Activated naive CD8-positive, alpha-beta T cell treated with anti-CD3 and anti-CD28 coated beads, Interleukin-2, amount 50 U/mL, for 24 hours (primary cell): Measurements from ENCODE around the gene SLC22A23.

Source experiments
- ATAC-seq: fragments of 150-1000 bp; cut with Tn5 transposase; one replicate; pipeline ENCODE4 v1.10.0; 2021
- DNase-seq: peaks from one replicate; pipeline ENCODE4 v3.0.0; 2021
- H3K27ac Mint-ChIP-seq: one replicate; pipeline ENCODE4 v1.8.0; 2021; ENCODE audit warnings: mild to moderate bottlenecking, mixed read lengths
- H3K27me3 Mint-ChIP-seq: one replicate; pipeline ENCODE4 v1.8.0; 2021; ENCODE audit warnings: mixed read lengths
- H3K36me3 Mint-ChIP-seq: one replicate; pipeline ENCODE4 v1.8.0; 2021; ENCODE audit warnings: low read depth, mixed read lengths
- H3K4me1 Mint-ChIP-seq: one replicate; pipeline ENCODE4 v1.8.0; 2021; ENCODE audit warnings: mixed read lengths
- H3K4me3 Mint-ChIP-seq: one replicate; pipeline ENCODE4 v1.8.0; 2021; ENCODE audit warnings: mild to moderate bottlenecking, moderate library complexity, mixed read lengths
- H3K9me3 Mint-ChIP-seq: one replicate; pipeline ENCODE4 v1.8.0; 2021; ENCODE audit warnings: mixed read lengths

Gene SLC22A23

DNA sequence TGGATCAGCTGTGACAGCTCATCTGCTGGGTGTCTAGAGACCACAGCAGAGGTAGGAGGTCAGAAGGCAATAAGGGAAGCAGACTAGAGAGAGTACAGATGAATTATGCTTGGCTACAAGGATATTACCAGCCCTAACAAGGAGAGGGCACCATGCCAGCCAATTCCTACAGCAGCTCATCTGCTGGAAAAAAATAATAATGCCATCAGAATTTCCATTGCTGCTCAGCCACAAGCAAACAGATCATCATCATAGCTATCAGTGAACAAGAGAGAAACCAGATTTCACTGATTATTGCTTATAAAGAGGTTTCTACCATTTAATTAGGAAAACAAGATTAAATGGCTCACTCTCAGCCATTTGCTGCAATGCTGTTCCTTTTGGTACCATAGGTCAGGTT is 131.6 kb downstream of the SLC22A23 start:
- ATAC-seq (no peak), DNase-seq (no peak)
- H3K27me3 Mint-ChIP-seq: no peaks in the 10 kb centered on the region
- peaks cover 13% of the 10 kb centered on the region for H3K4me1 Mint-ChIP-seq
- H3K36me3 Mint-ChIP-seq: no peaks in the 10 kb centered on the region
- H3K9me3 Mint-ChIP-seq: no peaks in the 10 kb centered on the region
- no peak overlapping the region for H3K4me3 Mint-ChIP-seq
- no peak overlapping the region for H3K27ac Mint-ChIP-seq

- peaks cover 2% of the 10 kb centered on the region for H3K27me3 Mint-ChIP-seq
Measured at GRCh38 chr6:3324262-3324942, 132.4 kb downstream of the SLC22A23 start.

GRCh38 chr6:3323696-3324261 is 133.1 kb downstream of the SLC22A23 start:
- H3K4me3 Mint-ChIP-seq: no peak overlapping the region
- no peak overlapping the region for H3K27ac Mint-ChIP-seq
- no peak for DNase-seq
- H3K27me3 Mint-ChIP-seq: peaks cover 2% of the 10 kb centered on the region
- H3K9me3 Mint-ChIP-seq: no peaks in the 10 kb centered on the region
- ATAC-seq: no peak
- H3K36me3 Mint-ChIP-seq: no peaks in the 10 kb centered on the region
- peaks cover 18% of the 10 kb centered on the region for H3K4me1 Mint-ChIP-seq

More at GRCh38 chr6:3324262-3324942, 132.4 kb downstream of the SLC22A23 start:
- peak; percentile 89 for ATAC-seq
- H3K4me1 Mint-ChIP-seq: peaks cover 13% of the 10 kb centered on the region
- H3K36me3 Mint-ChIP-seq: no peaks in the 10 kb centered on the region
- no peak overlapping the region for H3K27ac Mint-ChIP-seq
- peak; percentile 30 for DNase-seq
- H3K9me3 Mint-ChIP-seq: no peaks in the 10 kb centered on the region
- H3K4me3 Mint-ChIP-seq: no peak overlapping the region

DNA sequence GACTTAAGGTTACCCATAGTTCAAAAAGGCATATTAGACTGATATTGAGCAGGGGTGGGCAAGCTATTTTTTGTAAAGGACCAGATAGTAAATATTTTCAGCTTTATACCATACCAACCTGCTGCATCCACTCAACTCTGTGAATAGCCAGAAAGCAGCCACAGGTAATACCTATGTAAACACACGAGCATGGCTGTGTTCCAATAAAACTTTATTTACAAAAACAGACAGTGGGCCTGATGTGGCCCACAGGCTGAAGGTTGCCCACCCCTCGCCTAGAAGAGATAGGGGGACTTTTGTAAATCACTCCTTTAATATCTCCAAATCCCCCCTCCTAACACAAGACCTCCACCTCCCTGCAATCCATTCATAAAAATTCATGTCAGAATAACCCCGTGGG is 133.7 kb downstream of the SLC22A23 start:
- H3K4me1 Mint-ChIP-seq: peaks cover 25% of the 10 kb centered on the region
- no peaks in the 10 kb centered on the region for H3K36me3 Mint-ChIP-seq
- no peak for ATAC-seq
- DNase-seq: no peak
- no peaks in the 10 kb centered on the region for H3K9me3 Mint-ChIP-seq
- H3K4me3 Mint-ChIP-seq: no peak overlapping the region
- peaks cover 2% of the 10 kb centered on the region for H3K27me3 Mint-ChIP-seq
- H3K27ac Mint-ChIP-seq: no peak overlapping the region

DNA sequence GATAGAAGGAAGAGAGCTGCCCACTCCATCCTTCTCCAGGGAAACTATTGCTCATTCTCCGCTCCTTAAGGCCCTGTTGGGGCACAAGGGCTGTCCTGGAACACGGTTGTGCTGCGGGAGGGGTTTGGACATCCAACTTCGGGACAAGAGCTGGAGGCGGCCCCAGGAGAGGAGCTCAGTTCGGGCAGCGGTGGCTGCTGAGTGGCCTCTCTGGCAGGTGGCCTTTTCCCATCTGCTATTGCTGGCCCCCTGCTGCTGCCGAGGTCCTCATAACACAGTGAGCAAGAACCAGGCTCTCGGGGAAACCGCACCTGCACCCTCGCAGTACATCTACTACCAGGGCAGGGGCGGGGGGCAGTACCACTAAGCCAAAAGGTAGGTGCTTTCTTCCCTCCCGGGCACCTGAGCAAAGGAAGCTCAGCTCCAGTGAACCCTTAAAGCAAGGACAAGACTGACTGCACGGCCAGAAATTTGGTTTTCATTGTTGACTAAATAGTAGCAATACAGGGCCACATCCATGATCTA is 134.4 kb downstream of the SLC22A23 start:
- no peak overlapping the region for H3K4me3 Mint-ChIP-seq
- H3K9me3 Mint-ChIP-seq: no peaks in the 10 kb centered on the region
- H3K4me1 Mint-ChIP-seq: peaks cover 31% of the 10 kb centered on the region
- ATAC-seq (no peak), DNase-seq (no peak)
- no peaks in the 10 kb centered on the region for H3K36me3 Mint-ChIP-seq
- no peak overlapping the region for H3K27ac Mint-ChIP-seq
- H3K27me3 Mint-ChIP-seq: peaks cover 2% of the 10 kb centered on the region

DNA sequence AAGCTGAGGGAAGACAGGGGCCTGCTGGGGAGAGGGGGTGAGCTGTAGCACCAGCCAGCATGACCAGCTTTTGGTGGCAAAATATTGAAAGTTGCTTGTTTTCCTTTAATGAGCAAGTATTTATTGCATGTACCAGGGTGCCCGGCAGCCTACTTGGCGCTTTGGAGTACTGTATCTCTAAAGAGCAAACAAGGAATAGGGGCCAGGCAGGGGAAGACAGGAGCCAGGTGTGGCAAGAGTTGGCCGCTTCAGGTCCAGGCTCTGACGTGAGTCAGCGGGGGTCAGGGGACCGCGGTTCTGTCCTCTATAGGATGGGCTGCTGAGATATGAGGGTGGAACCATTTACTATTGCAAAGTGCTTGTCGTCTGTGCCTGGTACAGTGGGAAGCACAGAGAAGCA is 135.0 kb downstream of the SLC22A23 start:
- no peak overlapping the region for H3K4me3 Mint-ChIP-seq
- H3K27ac Mint-ChIP-seq: no peak overlapping the region
- H3K36me3 Mint-ChIP-seq: no peaks in the 10 kb centered on the region
- ATAC-seq (no peak), DNase-seq (no peak)
- no peaks in the 10 kb centered on the region for H3K9me3 Mint-ChIP-seq
- H3K27me3 Mint-ChIP-seq: peaks cover 2% of the 10 kb centered on the region
- peaks cover 31% of the 10 kb centered on the region for H3K4me1 Mint-ChIP-seq

DNA sequence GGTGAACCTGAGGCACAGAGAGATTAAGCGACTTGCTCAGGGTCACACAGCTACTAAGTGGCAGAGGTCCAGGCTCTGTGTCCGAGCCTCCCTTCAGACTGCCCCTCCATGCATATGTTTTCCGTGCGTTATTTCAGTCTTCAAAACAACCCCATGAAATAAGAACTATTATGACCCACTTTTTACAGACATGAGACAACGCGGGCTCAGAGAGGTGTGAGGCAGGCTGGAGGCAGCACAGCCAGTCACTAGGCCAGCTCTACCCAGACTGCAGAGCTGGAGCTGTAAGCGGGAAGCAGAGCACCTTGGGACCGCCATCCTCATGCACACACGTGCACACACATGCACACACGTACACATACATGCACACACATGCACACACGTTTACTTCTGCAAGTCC is 135.8 kb downstream of the SLC22A23 start:
- H3K27me3 Mint-ChIP-seq: peaks cover 2% of the 10 kb centered on the region
- no peak overlapping the region for H3K4me3 Mint-ChIP-seq
- no peak overlapping the region for H3K27ac Mint-ChIP-seq
- peaks cover 31% of the 10 kb centered on the region for H3K4me1 Mint-ChIP-seq
- DNase-seq (no peak), ATAC-seq (no peak)
- no peaks in the 10 kb centered on the region for H3K36me3 Mint-ChIP-seq
- no peaks in the 10 kb centered on the region for H3K9me3 Mint-ChIP-seq

- Mint-ChIP-seq H3K4me3 (no peak overlapping the region), H3K9me3 (no peaks in the 10 kb centered on the region), H3K27ac (no peak overlapping the region), H3K36me3 (no peaks in the 10 kb centered on the region), H3K27me3 (peaks cover 2% of the 10 kb centered on the region), H3K4me1 (peaks cover 31% of the 10 kb centered on the region)
- ATAC-seq: no peak
- no peak for DNase-seq
Measured at GRCh38 chr6:3320238-3320811, 136.5 kb downstream of the SLC22A23 start.

DNA sequence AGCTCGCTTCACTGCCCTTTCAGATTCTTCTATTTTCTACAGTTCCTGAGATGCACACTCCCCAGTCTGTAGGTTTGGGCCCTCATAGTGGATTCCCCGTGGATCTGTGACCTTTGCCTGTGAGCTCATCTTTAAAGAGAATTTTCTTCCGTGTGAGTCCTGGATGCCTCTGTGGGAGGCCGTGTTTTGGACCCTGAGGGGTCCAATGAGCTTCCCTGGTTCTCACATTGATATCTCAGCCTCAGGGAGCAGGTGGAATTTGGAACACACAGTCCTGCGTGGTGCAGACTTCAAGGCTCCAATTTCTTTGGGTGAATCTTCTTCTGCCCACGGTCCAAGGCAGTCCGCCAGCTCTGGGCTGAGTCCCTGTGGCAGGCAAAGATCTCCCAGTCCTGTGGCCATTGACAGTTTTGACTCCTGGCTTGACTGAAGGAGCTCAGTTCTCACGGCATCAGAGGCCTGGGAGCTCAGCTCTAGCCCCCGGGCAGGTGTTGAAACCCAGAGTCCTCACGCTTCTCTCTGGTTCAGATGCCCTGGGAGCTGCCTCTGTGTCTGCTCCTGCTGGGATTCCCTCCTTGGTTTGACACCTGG is 137.1 kb downstream of the SLC22A23 start:
- H3K4me3 Mint-ChIP-seq: no peak overlapping the region

DNA sequence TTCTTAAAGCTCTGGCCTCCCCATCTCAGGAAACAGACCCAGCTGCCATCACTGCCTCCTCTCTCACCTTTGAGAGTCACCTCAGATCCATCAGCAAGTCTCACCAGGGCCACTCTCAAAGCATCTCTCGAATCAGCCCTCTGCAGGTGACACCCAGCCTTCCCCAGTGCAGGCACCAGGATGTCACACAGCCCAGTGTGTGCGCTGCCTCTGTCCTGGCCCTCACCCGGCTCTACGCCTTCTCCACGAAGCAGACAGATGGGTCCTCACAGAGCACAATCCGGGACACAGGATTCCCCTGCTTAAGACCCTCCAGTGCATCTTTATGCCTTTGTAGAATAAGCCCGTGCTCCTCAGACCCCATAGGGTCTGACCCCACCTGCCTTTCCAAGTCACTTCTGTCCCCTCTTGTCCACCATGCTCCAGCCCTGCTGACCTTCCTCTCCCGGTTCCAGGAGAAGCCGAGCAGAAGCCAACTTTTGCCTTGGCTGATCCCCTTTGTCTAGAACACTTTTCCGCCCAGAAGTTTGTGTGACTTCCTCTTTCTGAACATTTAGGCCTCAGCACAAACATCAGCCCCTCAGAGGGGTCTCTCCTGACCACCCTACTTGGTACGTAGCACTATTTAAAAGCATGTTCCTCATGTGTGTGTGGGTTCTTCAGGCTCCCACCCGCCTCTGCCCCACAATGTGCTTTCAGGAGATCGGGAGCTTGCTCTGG is 137.9 kb downstream of the SLC22A23 start:
- ATAC-seq (no peak), DNase-seq (no peak)
- Mint-ChIP-seq H3K36me3 (no peaks in the 10 kb centered on the region), H3K27me3 (peaks cover 2% of the 10 kb centered on the region), H3K4me3 (no peak overlapping the region), H3K4me1 (peaks cover 20% of the 10 kb centered on the region), H3K9me3 (no peaks in the 10 kb centered on the region), H3K27ac (no peak overlapping the region)

More for the DNA sequence above, 137.1 kb downstream of the SLC22A23 start:
- no peaks in the 10 kb centered on the region for H3K9me3 Mint-ChIP-seq
- peaks cover 2% of the 10 kb centered on the region for H3K27me3 Mint-ChIP-seq
- H3K27ac Mint-ChIP-seq: no peak overlapping the region
- ATAC-seq: no peak
- H3K4me1 Mint-ChIP-seq: peaks cover 26% of the 10 kb centered on the region
- no peaks in the 10 kb centered on the region for H3K36me3 Mint-ChIP-seq
- DNase-seq: no peak

- no peak overlapping the region for H3K4me3 Mint-ChIP-seq
- no peaks in the 10 kb centered on the region for H3K9me3 Mint-ChIP-seq
- no peaks in the 10 kb centered on the region for H3K36me3 Mint-ChIP-seq
- DNase-seq (peak; percentile 54), ATAC-seq (peak; percentile 87)
- peaks cover 2% of the 10 kb centered on the region for H3K27me3 Mint-ChIP-seq
- H3K4me1 Mint-ChIP-seq: peaks cover 19% of the 10 kb centered on the region
- peak overlapping the region; percentile 37 for H3K27ac Mint-ChIP-seq
Measured at GRCh38 chr6:3318226-3318625, 138.6 kb downstream of the SLC22A23 start.

- ATAC-seq: no peak
- H3K4me3 Mint-ChIP-seq: no peak overlapping the region
- DNase-seq: no peak
Measured at GRCh38 chr6:3317741-3318211, 139.1 kb downstream of the SLC22A23 start.

DNA sequence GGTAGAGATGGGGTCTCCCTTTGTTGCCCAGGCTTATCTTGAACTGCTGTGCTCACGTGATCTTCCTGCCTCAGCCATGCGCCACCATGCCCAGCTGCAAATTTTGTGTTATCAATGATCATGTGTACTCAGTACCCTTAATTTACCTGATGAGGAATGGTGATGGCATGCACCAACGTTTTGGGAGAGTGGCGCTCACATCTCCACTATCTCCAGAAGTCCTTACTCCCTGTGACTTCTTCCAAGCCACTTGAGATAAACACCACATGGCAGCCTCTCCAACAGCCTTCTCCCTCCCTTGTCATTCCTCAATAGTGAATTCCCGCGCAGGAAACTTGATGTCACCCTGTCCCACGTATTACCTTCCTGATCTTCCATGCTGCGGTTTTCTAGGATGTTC is 140.0 kb downstream of the SLC22A23 start:
- Mint-ChIP-seq H3K4me1 (peaks cover 19% of the 10 kb centered on the region), H3K27ac (no peak overlapping the region), H3K27me3 (peaks cover 2% of the 10 kb centered on the region), H3K9me3 (no peaks in the 10 kb centered on the region), H3K4me3 (no peak overlapping the region), H3K36me3 (no peaks in the 10 kb centered on the region)
- ATAC-seq (no peak), DNase-seq (no peak)

More at GRCh38 chr6:3317741-3318211, 139.1 kb downstream of the SLC22A23 start:
- Mint-ChIP-seq H3K27me3 (peaks cover 2% of the 10 kb centered on the region), H3K9me3 (no peaks in the 10 kb centered on the region), H3K27ac (no peak overlapping the region), H3K36me3 (no peaks in the 10 kb centered on the region), H3K4me1 (peaks cover 19% of the 10 kb centered on the region)

- Mint-ChIP-seq H3K36me3 (no peaks in the 10 kb centered on the region), H3K27me3 (peaks cover 2% of the 10 kb centered on the region), H3K4me3 (no peak overlapping the region), H3K4me1 (peaks cover 19% of the 10 kb centered on the region), H3K9me3 (no peaks in the 10 kb centered on the region), H3K27ac (no peak overlapping the region)
- no peak for ATAC-seq
- no peak for DNase-seq
Measured at GRCh38 chr6:3316331-3316730, 140.5 kb downstream of the SLC22A23 start.
